ENCODE data around the gene CDC42SE2.

Gene CDC42SE2

DNA sequence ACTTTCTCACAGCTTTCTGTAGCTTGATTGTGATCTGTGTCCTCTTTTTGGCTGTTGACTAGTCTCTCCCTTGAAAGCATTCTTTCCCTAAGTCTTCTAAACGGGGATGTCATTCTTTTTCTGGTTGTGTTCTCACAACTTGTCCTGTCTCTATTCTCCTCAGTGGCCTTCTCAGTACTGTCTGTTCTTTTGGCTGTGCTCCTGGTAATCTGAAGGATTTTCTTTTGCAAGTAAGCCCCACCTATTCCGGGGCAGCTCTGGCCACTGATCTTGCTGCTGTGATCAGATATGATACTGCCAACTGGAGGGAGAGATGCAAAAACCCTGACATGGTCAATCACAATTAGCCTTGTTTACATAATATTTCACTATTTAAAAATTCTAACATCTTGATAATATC is 172.2 kb downstream of the CDC42SE2 start:
- H3K27ac ChIP-seq: no peak overlapping the region
- TF ChIP-seq ZFX (IDR thresholded peaks at IDR 0.05; ENCODE audit: borderline replicate concordance) (no peak), CTCF (IDR thresholded peaks at IDR 0.05) (no peak)

DNA sequence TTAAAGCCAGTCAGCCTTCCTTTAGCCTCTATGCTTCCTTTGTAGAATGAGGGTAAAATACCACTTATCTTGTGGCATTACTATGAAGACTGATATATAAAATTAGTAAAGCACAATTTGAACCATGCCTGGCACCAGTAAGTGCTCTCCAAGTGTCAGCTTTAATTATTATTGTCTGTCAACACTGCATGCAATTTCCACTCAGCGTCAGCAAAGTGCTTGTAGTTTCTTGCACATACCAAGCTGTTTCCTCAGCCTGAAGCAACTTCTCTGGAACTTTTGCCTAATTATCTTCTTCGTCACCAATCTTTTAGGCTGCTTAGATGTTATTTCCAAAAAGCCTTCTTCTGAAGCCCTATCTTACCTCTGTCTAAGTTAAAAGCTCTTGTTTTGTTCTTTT is 177.3 kb downstream of the CDC42SE2 start:
- H3K27ac ChIP-seq: no peak overlapping the region
- TF ChIP-seq CTCF (IDR thresholded peaks at IDR 0.05) (no peak), ZFX (IDR thresholded peaks at IDR 0.05; ENCODE audit: borderline replicate concordance) (no peak)
